Measurements from ENCODE around the gene BCDIN3D. TPM values are rescaled to one million over a fixed set of nuclear protein-coding genes. Genes with fewer than 3 reads are reported as not detected.
A peak's percentile ranks its signal among the peaks of the same experiment; 100 is the strongest.

Gene BCDIN3D
- total and polyA plus RNA-seq, 2 donors (not counting 3 experiments of a cell fraction or from before 2014, with no cell fraction given): 1.8 to 3.1 TPM

DNA sequence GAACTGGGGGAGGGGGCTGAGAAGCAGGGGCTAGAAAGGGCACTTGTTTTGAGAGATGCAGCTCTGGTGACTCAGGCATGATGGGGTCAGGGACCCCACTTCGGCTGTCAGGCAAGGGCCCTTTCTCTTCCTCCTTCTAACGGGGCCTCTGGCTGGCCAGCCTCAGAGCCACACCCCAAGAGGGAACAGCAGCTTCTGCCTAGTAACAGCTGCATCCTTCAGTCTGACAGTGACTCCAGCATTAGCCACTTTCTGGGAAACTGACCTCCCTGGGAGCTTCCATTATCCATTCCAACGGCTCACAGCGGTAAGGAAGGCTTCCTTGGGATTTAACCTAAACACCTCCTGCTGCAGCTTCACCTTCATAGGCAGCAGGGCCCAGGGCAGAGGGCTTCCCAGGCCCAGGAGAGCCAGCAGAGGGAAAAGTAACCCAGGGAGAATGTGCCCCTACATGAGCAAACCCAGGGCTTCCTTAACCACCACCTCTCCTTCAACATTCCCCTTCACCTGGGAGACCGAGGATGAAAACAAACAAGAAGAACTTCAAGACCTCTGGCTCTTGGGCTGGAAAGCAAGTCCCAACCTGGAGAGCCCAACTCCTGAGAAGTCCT is 17.4 kb downstream of the BCDIN3D start:
- BruUV-seq (replicated peaks): no TSS peak
- H3K36me3 ChIP-seq (ENCODE audit: control insufficient read depth in 2 of 2, extremely low read depth in 1 of 2, insufficient read depth in 2 of 2, low read length in 2 of 2): peaks cover 0 to 4% of the 10 kb centered on the region in 2 experiments
- no peaks in the 10 kb centered on the region for H3K9me1 ChIP-seq (replicated peaks; ENCODE audit: control insufficient read depth, extremely low read depth, insufficient read depth, low read length)
- dilution Hi-C loops (cut with MboI; ENCODE audit: extremely low pct_ligation_motif_present, low sequenced_read_pairs): no loop called here
- H3K27me3 ChIP-seq (ENCODE audit: control insufficient read depth in 2 of 2, insufficient read depth in 2 of 2, low read length in 2 of 2): no peaks in the 10 kb centered on the region
- no peak overlapping the region for H2AFZ ChIP-seq (ENCODE audit: low read depth, low read length)
- peak overlapping the region; percentile 72 for H3K27ac ChIP-seq (ENCODE audit: insufficient read depth, low read depth, low read length)
- H3K9me3 ChIP-seq (replicated peaks; ENCODE audit: control insufficient read depth, insufficient read depth, low read length): no peaks in the 10 kb centered on the region
- peaks cover 61% of the 10 kb centered on the region for H3K79me2 ChIP-seq (ENCODE audit: control insufficient read depth, insufficient read depth, low read length)
- H3K4me1 ChIP-seq (ENCODE audit: control insufficient read depth, extremely low read depth, insufficient read depth, low read length): peaks cover 52% of the 10 kb centered on the region
- H3K9ac ChIP-seq (replicated peaks; ENCODE audit: extremely low read depth, insufficient read depth, low read length): no peak overlapping the region
- intact Hi-C loops (cut with micrococcal nuclease): loop anchor here (5.0 kb wide), 1 partner anchor 188 kb away; no protein-coding TSS in a partner anchor
- H4K20me1 ChIP-seq (replicated peaks; ENCODE audit: control insufficient read depth, extremely low read depth, insufficient read depth, low read length): no peaks in the 10 kb centered on the region
- H3K4me3 ChIP-seq (replicated peaks in 1 of 3; ENCODE audit: insufficient read depth in 1 of 3, low read depth in 1 of 3, low read length in 3 of 3): no peak overlapping the region
- no peak for FAIRE-seq
- peak overlapping the region; percentile 26 for H3K4me2 ChIP-seq (ENCODE audit: insufficient read depth, low read length)
- ChIA-PET POLR2A (interaction anchor here (0.6 to 0.8 kb wide), 2 partner anchors 84 to 694 kb away, joined by 3 read pairs; partner anchors contain the start of genes TMBIM6 and TUBA1B), CTCF (interaction anchor here (1.2 to 6.1 kb wide), 5 partner anchors 13 to 41 kb away, joined by 3 to 53 read pairs (median 5); no protein-coding TSS in a partner anchor)
- DNase-seq (ENCODE audit: low read depth, low spot score): no peak
- TF ChIP-seq JUN (IDR thresholded peaks at IDR 0.05; ENCODE audit: borderline replicate concordance, insufficient read depth, insufficient read length, low read depth): no peak
- TF ChIP-seq EZH2 (IDR thresholded peaks at IDR 0.05; ENCODE audit: borderline replicate concordance, low read depth, low read length, severe bottlenecking): no peak
- no peak for TF ChIP-seq GATA2 (IDR thresholded peaks at IDR 0.05; ENCODE audit: insufficient read depth, insufficient read length, low read depth, low read length)
- TF ChIP-seq FOS (IDR thresholded peaks at IDR 0.05; ENCODE audit: borderline replicate concordance, insufficient read depth, low read length): no peak
- no peak for TF ChIP-seq POLR2A (IDR thresholded peaks at IDR 0.05; ENCODE audit: low read depth, low read length)
- TF ChIP-seq, protein P1, sequence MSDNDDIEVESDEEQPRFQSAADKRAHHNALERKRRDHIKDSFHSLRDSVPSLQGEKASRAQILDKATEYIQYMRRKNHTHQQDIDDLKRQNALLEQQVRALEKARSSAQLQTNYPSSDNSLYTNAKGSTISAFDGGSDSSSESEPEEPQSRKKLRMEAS (IDR thresholded peaks at IDR 0.05; ENCODE audit: insufficient read depth, insufficient read length): no peak
- TF ChIP-seq MYC (IDR thresholded peaks at IDR 0.05; ENCODE audit: low read depth, low read length): no peak
